ENCODE data around the gene CELF5.
"Not testable (repeated sequence)": the region's sequence is repeated elsewhere in the genome, so short reads cannot be mapped to it uniquely, and the experiment has no call there.

Gene CELF5

GRCh38 chr19:3208317-3209207 lies 15.9 kb upstream of the CELF5 start:
- DNase-seq = no peak

GRCh38 chr19:3210347-3211017 lies 14.0 kb upstream of the CELF5 start:
- DNase-seq = peak; percentile 88

- no peak for DNase-seq
These were observed 13.3 kb upstream of the CELF5 start for GRCh38 chr19:3211191-3211590.

GRCh38 chr19:3213159-3213558 lies 11.3 kb upstream of the CELF5 start:
- no peak for DNase-seq

GRCh38 chr19:3216874-3217273 lies 7.6 kb upstream of the CELF5 start:
- no peak for DNase-seq

- DNase-seq = no peak
These were observed 3.9 kb upstream of the CELF5 start for GRCh38 chr19:3220576-3220975.

- not testable (repeated sequence) for DNase-seq
These were observed 2.9 kb upstream of the CELF5 start for GRCh38 chr19:3221576-3221975.

GRCh38 chr19:3222709-3223108 lies 1.8 kb upstream of the CELF5 start:
- no peak for DNase-seq

- DNase-seq = no peak
These were observed 666 bp downstream of the CELF5 start for GRCh38 chr19:3225169-3225485.

- DNase-seq = no peak
These were observed 1.2 kb downstream of the CELF5 start for GRCh38 chr19:3225677-3226093.

- DNase-seq = no peak
These were observed 2.7 kb downstream of the CELF5 start for GRCh38 chr19:3227054-3227626.

- DNase-seq = no peak
These were observed 4.9 kb downstream of the CELF5 start for GRCh38 chr19:3229346-3229743.

GRCh38 chr19:3229888-3230496 lies 5.5 kb downstream of the CELF5 start:
- DNase-seq = no peak

GRCh38 chr19:3231288-3231687 lies 6.8 kb downstream of the CELF5 start:
- no peak for DNase-seq

GRCh38 chr19:3233116-3233515 lies 8.7 kb downstream of the CELF5 start:
- DNase-seq = no peak

- DNase-seq = no peak
These were observed 9.4 kb downstream of the CELF5 start for GRCh38 chr19:3233831-3234230.

- peak; percentile 77 for DNase-seq
These were observed 10.3 kb downstream of the CELF5 start for GRCh38 chr19:3234800-3235199.

GRCh38 chr19:3235604-3236003 lies 11.1 kb downstream of the CELF5 start:
- DNase-seq = not testable (repeated sequence)

- no peak for DNase-seq
These were observed 11.8 kb downstream of the CELF5 start for GRCh38 chr19:3236272-3236671.

GRCh38 chr19:3238066-3238561 lies 13.7 kb downstream of the CELF5 start:
- no peak for DNase-seq

- DNase-seq = no peak
These were observed 14.9 kb downstream of the CELF5 start for GRCh38 chr19:3239367-3239766.

- peak; percentile 74 for DNase-seq
These were observed 19.6 kb downstream of the CELF5 start for GRCh38 chr19:3243819-3244700.
